GM10266 (cell line): Measurements from ENCODE around the gene IFI27L2.

ENCODE experiments used
- DNase-seq: peaks from one replicate; pipeline ENCODE4 v3.0.0; 2012; ENCODE audit errors: extremely low spot score
- CTCF ChIP-seq: IDR thresholded peaks from 2 replicates; pipeline ENCODE4 v1.5.1; 2012; ENCODE audit warnings: mild to moderate bottlenecking, low read depth; ENCODE audit not compliant: control insufficient read depth, insufficient read depth; ENCODE audit errors: missing control alignments

Gene IFI27L2

DNA sequence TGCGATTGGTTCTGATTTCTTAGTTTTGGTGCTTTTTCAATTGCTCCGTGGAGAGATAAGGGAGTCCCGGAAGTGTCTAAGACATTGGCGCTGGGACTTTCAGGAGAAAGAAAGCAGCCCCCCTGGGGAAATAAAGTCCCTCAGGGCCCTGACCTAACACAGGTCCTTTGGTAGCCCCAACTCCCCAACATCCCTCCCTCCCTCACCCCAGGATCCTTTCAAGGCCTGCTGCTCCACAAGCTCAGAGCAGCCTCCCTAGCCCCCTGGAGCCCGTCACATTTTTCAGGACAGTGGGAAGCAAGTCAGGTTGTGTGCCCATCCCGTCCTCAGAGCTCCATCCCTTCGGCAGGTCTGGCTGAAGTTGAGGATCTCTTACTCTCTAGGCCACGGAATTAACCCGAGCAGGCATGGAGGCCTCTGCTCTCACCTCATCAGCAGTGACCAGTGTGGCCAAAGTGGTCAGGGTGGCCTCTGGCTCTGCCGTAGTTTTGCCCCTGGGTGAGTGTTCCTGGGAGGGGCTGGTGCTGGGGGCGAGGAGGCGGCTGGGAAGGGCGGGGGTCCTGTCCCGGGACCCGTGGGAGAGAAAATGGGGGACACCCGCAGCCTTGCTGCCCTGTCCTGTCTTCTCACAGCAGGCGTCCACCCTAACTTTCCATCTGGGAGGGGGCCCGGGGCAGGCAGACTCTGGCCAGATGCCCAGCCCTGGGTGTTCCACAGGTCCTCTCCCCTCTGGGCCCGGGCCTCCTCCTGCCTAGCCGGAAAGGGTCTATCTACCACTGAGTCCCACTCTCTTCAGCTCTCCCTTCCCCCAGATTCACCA, 17.9 kb downstream of the IFI27L2 start:
- no peak for TF ChIP-seq CTCF
- no peak for DNase-seq

DNA sequence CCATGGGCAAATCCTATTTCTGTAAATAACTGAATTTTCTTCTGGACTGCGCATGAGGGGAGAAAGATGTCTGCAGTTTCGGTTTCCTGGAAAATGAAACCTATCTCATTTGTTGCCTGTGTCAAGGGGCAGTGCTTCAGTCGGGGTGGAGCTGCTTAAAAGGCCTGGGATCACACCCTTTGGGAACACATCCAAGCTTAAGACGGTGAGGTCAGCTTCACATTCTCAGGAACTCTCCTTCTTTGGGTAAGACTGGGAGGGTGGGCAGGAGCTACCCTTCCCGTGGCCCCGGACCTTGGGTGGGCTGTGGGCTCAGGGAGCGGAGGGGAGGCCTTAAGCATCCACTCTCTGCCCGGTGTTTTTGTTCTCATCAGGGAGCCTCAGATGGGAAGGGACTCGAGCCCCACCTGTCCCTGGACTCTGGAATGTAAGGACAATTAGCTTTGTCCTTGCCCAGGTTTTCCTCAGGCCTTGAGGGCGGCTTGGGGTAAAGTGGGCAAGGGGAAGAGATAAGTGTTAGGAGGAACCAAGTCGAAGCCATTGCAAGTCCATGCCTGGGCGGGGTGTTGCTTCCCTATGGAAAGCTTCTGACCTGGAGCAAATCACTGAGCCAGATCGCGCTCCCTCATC, 18.7 kb downstream of the IFI27L2 start, which contains the start of gene IFI27:
Gene IFI27, plus strand, starts transcription at position 185 of the 630 bp plus-strand sequence.
- TF ChIP-seq CTCF = no peak
- DNase-seq = no peak

GRCh38 chr14:94109915-94110250, 19.5 kb downstream of the IFI27L2 start:
- no peak for DNase-seq
- TF ChIP-seq CTCF = no peak

DNA sequence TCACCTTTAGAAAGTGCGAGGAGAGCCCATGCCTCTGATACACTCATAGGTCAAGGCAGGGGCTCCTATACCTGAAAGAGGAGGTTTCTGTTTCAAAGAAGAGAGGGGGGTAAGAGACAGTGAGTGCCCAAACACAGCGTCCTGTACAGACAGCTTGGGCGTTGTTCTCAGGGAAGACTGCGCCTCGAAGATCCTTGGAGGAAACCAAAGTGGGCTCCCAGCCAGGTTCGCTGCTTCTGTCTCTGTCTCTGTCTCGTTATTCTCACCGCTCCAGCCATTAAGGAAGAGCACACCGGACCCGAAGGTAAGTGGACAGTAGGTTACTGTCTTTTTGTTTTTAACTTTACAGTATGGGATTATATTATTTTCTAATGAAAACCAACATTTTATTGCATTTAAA, 24.7 kb downstream of the IFI27L2 start:
- no peak for DNase-seq
- TF ChIP-seq CTCF = no peak

- DNase-seq = no peak
- TF ChIP-seq CTCF = no peak
Measured at GRCh38 chr14:94103554-94104150, 25.8 kb downstream of the IFI27L2 start.

DNA sequence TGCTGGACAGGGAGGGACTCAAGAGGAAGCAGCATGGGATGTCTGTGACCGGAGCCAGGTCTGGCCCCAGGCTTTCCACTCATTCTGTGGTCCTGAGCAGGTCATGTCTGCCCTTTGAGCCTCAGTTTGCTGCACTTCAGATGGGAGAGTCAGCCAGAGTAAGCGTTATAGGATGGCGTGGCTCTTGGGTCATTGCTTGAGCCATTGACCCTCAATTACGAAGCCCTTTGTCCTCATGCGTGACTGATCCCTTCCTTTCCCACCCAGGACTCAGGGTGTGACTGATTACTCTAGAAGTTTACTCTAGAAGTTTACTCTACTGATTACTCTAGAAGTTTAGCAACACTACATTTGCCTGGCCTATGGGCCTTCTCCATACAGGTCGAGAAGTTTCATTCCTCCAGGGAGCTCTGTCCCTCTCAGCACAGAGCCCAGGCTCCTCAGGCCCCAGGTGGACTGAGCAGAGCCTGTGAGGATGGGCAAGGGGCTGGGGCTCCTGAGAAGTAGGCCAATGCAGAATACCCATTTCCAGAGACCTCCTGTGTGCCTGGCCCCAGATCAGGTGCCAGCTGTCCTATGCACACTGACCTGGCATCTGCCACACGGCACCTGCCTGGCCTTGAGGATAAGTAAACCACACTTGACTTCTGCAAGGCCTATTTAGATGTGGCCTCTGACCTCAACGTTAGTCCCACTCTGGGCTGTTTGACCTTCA, 26.5 kb downstream of the IFI27L2 start:
- DNase-seq = no peak
- TF ChIP-seq CTCF = no peak
